ENCODE data around the gene PDZRN3.

PDZRN3 gene

DNA sequence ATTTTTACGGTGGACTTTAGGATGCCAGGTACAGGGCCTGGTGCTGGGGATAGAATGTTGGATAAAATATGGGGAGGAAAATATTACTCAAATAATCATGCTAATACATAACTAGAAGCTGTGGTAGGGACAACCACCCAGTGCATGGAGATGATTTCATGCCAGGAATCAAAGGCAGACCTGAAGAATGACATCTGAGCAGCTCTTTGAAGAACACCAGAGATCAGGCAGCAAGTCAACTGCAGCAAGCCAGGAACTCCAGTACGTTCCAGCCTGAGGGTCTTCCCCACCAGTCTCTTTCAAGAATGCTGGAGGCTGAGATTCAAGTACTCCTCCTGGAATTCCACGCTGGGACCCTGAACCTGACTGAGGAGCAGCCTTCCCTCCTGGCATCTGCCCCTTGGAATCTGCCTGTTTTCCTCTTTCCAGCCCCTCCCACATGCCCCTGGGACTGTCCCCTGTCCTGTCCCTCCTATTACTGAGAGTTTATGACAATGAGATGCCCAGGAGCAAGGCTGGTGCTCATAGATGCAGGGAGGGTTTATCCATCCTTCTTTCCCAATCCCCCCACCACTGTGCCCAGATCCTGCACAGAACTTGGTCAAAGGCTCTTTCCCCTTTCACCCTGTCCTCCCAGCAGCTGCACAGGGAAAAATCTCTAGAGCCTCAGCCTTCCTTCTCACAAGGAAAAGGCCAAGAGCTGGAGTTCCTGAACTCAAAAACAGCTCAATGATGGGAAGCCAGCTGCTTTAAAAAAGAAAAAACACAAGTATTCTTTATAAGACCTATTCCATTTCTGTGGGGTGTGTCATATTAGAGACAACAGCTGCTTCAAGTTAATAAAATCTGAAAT, 68.0 kb downstream of the PDZRN3 start:
- DNase-seq (ENCODE audit: low spot score) = peak; percentile 73

DNA sequence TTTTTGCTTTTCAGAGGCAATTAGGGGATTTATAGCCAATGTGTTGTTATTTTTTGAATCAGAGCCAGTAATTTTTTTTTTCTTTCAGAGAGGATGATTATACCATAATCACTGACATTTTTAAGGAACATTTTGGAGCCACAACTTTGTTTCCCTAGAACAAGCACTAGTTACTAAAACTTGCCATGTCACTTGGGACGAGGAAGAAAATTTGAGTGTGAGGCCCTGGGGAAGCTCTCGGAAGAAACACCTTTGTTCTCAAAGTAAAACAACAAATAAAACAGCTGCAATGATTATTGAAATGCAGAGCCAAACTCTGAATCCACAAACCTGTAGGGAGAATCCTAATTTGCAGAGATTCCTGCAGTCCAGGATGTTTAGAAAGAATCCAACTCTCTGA, 69.7 kb downstream of the PDZRN3 start:
- no peak for DNase-seq (ENCODE audit: low spot score)

DNA sequence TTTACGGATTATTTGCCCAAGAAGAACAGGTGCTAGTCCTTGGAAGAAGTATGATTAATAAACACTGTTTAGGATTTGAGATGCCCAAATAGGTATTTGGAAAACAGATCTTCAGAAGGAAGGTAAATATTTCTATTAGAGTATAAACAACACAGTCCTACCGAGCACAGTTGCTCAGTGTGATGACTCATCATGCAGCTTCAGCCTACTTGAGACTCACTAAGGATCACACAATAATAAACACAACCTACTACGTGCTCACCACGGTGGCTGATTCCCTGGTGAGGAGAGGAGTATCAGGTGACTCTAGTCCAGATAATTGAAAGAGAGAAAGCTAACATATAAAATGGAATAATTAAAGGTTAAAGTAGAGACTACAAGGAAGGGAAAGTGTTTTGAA, 72.0 kb downstream of the PDZRN3 start:
- no peak for DNase-seq (ENCODE audit: low spot score)

DNA sequence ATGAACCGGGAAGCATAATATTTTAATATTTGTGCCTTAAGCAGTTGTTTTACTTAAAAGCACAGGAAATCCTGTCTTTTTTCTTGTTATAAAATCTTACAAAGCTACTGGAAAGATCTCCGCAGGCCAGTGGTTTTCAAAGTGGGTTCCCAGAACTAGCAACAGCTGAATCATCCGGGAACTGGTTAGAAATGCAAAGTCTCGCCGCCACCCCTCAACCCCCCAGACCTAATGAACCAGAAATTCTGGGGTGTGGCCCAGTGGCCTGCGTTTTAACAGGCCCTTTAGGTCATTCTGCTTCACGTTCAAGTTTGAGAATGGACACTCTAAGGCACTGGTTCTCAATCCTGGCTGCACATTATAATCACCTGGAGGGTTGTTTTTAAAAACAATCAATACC, 74.7 kb downstream of the PDZRN3 start:
- DNase-seq (ENCODE audit: low spot score) = no peak

DNA sequence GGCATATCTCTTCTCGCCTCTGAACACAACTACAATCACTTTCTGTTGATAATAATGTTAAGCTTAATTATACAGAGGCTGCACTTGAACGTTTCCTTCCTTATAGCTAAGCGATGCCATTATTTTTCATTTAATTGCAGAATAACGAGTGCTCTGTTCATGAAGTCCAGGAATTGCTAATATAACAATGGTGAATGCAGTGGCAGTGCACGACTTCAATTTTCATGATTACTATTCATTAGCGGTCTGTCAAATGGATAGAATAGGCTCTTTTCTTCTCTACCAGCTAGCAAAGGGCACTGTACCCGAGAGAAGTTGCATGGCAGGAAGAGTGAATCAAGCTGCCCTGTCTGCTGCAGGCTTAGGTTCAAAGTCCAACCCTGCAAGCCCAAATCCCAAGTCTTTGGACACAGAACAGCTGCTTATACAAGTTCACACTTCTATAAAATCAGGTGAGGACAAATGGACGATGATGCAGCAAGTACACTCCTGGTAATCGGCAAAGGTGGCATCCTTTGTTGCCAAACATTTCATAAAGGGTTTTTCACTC, 75.6 kb downstream of the PDZRN3 start:
- no peak for DNase-seq (ENCODE audit: low spot score)

DNA sequence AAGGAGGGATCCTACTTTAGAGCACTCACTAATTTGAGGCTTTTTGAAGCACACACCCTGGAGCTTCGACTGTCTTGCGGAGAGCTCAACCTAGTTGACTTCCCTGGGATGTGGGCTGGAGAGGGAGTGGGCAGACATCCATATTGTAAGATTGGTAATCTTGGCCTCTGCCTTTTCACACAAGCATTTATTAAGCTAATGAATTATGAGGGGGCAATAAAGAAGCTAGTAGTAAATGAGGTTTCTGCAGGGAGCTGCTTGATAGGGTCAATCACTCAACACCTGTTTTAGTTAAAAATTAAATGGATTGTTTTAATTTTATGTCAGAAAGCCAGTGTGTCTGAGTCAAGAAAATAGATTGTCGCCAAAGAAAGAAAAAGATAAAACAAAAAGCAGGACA, 76.3 kb downstream of the PDZRN3 start:
- DNase-seq (ENCODE audit: low spot score) = no peak

DNA sequence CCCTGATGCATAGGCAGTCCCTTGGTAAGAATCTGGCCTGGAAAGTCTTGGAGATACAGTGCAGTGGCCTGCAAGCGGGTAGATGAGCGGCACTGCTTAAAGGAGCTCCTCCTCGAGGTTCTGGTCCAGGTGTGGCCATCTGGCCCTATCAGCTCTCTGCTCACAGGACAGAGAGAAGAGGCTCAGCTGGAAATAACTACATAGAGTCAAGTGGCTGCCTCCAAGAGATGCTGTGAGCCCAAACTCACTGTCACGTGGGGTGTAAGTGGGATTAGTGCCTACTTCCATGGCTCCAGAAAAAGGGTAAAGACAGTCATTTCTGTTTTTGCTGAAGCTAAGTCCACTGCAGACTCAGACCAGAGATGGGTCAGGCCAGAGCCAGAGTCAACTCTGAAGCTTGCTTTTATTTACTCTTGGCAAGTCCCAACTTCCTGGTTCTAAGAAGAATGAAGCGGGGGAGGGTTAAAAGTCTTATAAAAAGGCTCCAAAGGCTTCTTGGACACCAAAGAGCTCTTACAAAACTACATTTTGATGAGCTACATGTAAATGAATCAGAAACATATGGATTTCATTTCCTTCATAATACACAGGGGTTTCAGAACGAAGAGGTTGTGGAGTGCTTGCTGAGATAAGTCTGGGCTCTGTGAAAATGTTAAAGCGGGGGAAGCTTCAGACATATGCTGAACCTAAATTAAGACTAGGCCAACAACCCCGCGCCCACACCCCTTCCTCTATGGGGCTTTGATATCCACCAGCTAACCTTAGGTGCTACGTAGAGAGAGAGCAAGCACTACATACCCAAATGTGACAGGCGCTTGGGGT, 77.1 kb downstream of the PDZRN3 start:
- peak; percentile 77 for DNase-seq (ENCODE audit: low spot score)

DNA sequence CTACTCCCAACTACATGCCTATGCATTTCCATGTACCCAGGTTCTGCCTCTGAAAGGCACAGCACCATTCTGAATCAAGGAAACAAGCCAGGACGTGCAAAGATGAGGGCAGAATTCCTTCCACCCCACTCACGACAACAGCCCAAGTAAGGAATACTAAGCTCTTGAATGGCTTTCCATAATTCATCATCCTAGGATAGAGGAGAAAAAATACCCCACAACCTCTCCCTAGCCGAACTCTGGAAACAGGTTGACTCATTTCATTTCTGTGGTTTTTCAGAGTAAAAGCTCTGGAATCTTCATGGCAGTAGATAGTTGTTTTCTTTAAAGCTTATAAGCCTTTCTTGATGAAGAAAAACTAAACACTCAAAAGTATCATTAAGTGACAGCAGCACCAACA, 77.8 kb downstream of the PDZRN3 start:
- no peak for DNase-seq (ENCODE audit: low spot score)

DNA sequence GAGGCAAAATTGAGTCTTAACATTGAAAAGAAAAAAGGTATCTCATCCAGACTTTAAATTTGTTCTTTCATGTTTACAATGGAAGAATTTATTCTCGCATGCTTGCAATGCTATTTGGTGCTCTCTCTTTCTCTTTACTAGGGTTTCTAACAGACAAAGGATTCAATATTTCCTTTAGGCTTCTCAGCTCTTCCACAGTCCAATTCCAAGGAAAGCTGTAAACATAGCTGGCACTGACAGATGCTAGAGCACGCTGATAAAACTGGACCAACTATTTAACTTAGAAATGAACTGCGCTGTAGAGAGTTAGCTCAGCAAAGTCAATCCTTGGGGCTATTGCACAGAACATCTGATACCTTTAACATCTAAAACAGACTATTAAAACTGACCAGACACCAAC, 81.3 kb downstream of the PDZRN3 start:
- no peak for DNase-seq (ENCODE audit: low spot score)

DNA sequence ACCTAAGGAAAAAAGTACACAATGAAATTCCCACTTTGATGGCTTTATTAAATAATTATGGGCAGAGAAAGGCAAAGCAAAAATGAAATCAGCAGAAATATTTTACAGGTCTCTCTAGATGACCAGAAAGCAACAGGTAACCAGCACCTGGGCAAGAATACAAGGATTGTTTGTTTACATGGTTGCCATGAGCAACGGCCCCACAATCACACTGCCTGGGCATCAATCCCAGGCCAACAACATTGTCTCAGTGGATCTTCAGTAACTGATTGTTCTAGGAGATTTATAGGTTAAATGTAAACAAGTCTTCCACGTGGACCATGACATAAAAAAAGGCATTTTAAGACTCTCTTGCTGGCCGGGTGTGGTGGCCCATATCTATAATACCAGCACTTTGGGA, 82.6 kb downstream of the PDZRN3 start:
- DNase-seq (ENCODE audit: low spot score) = no peak

DNA sequence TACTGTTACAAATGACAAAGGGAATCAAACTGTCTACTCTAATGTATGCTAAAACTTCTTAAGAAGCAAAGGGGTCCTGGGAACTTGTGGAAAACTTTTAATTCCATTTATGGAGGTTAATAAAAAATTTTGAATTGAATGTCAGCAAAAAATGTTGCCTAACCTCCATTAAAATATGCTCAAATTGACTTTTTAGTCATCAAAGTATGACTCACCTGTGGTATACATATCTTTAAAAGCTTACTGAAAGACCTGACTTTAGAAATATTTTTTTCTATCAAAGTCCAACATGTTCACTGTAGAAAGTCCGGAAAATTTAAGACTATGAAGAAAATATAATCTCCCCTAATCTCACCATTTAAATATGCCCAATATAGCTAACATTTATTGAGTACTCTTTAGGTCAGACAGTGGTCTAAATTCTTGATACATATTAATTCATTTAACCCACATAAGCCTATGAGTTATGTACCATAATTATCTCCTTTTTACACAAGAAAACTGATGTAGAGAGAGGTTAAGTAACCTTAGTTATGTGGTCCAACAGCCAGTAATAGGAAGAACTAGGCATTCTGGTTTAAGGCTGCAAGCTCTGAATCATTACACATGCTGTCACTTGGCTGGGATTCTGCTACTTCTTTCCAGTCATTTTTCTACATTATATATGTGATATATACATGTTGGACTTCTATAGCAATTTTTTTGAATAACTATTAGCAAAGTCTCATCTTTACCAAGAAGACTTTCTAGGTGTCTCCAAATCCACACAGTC, 83.6 kb downstream of the PDZRN3 start:
- no peak for DNase-seq (ENCODE audit: low spot score)

DNA sequence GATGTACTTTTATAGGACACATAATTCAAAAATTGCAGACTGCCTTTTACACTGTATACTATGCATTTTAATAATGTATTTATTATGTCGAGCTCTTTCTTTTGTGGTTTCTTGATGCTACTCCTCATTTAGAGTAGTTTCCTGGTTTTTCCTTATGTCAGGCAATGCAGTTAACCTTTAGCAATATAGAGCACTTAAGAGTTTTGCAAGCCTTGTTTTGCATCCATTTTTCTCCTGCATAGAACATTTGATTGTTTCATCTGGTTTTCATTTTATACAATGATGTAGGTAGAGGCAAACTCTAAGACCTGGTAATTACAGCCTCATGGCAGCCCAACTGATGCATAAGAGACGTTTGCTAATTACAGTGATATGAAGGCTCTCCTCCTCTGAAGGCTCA, 86.3 kb downstream of the PDZRN3 start:
- DNase-seq (ENCODE audit: low spot score) = no peak

DNA sequence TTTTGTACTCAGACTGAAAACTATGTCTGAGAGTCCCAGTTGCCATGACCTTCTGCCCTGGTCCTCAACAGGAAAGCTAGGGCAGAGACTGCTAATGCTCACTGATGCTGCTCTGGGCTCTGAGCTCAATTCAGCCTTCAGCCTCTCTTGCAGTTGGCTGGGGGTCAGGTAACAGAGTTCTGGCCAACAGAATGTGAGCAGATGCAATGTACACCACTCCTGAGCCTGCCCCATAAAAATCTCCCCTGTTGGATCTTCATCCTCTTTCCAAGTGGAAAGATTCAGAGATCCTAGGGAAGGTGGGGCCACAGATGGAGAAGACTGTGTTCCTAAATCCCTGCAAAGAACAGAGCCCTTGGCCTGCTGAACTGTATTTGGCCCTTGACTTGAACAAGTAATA, 87.8 kb downstream of the PDZRN3 start:
- no peak for DNase-seq (ENCODE audit: low spot score)

DNA sequence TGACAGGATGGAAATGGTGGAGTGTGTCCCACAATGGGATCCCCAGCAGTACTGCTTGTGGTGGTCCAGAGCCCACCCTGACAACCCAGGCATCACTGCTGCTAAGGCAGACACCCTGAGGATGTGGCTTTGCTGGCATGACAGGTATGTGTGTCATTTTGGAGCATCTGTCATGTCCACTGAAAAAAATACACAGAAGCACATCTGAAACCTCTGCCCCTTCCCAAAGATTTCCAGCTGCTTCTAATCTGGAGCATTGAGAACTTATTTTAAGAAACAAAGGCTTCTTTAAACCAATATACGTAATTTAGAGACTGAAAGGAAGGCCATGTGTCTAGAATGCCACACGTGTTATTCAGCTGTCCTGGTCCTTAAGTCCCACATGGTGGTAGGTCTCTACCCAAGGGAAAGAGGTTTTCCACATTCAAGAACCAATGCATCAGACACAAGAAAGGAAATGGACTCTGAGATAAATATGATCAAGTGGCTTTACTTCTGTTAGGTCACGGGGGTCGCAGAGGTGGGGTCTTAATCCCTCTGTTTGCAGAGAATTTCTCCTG, 88.3 kb downstream of the PDZRN3 start:
- no peak for DNase-seq (ENCODE audit: low spot score)

DNA sequence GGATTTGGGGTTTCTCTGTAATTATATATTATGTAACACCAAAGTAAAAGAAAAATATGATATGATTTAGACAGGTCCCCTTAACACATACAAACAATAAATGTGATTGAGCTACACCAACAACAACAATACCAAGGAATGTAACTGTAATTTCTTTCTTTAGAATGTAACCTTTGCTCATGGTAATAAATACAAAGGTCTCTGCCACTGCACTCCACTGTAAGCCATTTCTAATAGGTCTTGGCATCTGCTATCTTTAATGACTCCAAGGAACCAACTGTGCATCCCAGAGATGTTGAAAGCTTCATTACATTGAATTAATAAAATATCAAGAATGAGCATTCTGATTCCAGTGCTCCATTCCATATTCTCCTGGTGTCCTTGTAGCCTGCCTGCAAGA, 88.8 kb downstream of the PDZRN3 start:
- no peak for DNase-seq (ENCODE audit: low spot score)

DNA sequence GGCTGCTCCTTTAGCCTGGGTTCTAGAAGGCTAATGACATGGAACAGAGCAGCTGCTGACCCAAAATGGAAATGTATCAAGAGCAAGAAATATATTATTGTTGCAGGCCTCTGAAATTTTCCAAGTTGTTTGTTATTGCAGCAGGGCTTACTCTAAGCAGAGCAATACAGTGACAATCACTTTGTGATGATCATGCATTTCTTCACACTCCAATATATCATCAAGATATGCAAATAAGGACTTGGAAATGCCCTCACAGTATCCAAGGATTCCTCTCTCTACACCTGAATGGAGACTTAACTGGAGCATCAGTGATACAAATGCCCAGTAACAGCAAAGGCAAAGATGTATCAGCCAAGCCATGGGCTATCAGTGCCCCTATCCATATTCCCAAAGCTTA, 89.6 kb downstream of the PDZRN3 start:
- DNase-seq (ENCODE audit: low spot score) = no peak

DNA sequence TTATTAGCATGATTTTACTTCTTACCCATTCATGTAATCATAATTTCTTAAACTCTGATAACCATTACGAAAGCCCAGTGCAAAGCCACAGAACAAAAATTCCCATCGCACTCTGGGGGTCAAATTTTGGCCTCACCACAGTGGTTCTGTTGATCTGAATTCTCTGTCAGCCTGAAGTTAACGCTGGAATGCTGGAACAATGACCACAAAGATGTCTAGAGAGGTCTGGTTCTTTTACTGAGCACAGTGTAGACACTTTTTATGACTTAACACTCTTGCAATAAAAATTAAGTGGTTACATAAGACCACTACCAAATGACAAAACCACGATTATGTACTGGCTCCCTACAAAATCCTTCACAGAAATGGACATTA, 94.7 kb downstream of the PDZRN3 start:
- DNase-seq (ENCODE audit: low spot score) = no peak

DNA sequence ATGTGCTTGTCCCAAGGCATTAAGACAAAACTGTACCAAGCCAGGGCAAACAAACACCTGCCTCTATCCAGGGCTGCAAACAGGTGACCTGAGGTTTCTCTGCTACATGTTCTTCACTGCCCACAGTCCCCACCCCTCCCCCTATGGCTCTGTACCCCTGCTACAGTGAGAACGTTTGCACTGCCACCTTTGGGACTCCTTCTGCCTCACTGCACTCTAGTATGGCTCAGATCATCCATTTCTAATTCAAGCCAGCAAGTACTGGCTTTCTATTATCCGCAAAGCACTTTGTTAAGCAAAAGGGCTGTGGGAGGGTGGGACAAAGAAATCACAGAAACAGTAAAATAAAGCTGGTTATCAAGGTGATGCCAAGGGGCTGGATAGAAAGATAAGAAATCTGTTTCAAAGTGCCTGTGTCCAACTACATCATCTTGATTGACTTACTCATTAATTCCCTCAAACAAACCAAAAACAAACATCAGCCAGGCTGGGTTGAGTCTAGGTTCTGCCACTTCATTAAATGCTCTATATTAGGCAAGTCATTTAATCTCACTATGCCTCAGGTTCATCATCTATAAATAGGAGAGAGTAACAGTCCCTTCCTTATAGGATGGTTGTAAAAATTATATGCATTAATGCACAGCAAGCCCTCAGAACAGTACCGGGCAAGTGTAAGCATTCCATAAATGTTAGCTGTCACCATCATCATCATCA, 95.3 kb downstream of the PDZRN3 start:
- DNase-seq (ENCODE audit: low spot score) = no peak

DNA sequence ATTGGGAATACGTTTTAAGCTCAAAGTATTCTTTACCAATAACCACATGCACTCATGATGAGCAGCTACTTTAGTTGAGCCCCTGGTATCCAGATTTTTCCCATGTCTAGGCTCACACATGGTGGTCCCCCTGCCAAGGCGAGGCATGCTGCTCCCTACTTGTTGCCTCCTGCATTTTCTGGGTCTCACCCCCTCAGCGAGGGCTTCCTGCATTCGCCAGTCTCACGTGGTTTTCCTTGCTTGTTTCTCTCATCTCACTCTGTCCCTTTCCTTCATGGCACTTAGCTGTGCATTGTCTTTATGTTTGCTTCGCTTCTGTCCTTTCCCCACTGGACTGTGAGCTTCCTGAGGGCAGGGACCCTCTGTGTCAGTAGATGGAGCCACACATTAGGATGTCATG, 99.2 kb downstream of the PDZRN3 start:
- DNase-seq (ENCODE audit: low spot score) = no peak

DNA sequence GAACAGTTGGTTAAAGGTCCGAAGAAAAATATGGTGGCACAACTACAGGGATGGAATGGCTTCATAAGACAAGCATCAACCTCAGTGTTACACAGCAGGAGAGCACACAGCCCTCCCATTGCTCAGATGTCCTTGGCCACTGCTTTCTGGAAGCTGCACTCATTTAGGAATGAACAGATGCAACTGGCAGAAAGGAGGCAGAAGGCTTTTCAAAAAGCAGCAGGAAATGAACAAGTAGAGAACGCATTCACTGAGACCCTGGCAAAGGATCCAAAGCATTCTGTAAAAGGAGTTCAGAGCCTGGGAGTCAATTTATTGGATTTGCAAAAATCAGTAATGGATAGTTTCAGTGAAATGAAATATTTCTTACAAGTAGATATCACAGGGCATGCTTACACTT, 101.1 kb downstream of the PDZRN3 start:
- DNase-seq (ENCODE audit: low spot score) = no peak

DNA sequence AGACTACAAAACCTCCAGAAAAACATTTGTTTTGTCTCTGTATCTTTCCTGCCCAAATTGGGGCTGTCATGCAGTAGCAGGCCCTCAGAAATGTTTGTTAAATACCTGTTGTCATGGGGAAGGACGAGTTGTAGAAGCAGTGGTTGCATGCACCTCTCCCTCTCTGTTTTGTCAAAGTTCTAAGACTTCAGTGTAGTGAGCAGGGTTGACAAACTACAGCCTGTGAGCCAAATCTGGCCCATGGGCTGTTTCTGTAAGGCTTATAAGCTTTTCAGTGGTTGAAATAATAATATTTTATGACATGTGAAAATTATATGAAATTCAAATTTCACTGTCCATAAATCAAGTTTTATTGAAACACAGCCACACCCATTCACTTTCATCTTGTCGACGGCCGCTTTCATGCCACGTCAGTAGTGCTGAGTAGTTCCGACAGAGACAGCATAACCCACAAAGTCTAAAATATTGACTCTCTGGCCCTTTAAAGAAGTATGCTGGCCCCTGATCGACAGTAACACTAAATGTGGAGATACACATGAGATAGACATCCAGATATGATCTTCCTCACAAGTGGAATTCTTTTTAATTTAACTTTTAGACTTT, 102.9 kb downstream of the PDZRN3 start:
- no peak for DNase-seq (ENCODE audit: low spot score)
